HG02759 (cell line): ENCODE data around the gene HOXA10.
A peak's percentile ranks its signal among the peaks of the same experiment; 100 is the strongest.

Experiments
- ATAC-seq: cut with Tn5 transposase; IDR thresholded peaks from one replicate; pipeline ENCODE4 v1.9.1; 2021; ENCODE audit warnings: mild to moderate bottlenecking, moderate library complexity; ENCODE audit not compliant: unreplicated experiment

HOXA10 gene

DNA sequence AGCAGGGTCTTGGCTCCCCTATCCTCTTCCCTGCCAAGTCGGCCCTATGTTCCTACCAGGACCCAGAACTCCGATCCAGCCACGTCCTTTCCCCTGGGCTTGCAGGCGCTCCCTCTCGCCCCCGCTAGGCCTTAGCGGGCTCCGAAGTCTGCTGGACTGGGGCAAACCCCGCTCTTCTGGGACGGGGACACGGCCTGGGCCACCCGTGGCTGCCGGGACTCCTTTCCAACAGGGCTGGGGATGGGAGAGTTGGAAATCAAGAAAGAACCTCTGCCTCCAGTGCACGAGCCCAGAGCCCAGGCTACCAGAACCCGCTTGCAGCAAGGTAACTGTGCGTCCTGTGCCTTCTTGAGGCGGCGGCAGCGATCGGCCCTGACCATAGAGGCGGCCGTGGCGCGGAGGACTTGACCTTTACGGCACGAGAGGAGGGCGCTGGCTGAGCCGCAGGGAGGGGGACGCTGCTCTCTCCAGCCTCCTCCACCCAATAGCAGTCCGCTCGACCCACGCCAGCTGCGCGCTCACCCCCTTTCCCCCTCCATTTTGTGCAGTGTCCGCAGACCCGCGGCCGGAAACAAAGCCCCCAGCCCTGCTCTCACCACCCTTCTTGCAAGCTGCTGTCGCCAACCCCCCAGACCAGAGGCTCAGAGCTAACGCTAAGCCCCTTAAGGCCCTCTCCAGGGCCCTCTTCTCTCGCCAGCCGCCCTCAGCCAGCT lies 17.9 kb upstream of the HOXA10 start:
- no peak for ATAC-seq

DNA sequence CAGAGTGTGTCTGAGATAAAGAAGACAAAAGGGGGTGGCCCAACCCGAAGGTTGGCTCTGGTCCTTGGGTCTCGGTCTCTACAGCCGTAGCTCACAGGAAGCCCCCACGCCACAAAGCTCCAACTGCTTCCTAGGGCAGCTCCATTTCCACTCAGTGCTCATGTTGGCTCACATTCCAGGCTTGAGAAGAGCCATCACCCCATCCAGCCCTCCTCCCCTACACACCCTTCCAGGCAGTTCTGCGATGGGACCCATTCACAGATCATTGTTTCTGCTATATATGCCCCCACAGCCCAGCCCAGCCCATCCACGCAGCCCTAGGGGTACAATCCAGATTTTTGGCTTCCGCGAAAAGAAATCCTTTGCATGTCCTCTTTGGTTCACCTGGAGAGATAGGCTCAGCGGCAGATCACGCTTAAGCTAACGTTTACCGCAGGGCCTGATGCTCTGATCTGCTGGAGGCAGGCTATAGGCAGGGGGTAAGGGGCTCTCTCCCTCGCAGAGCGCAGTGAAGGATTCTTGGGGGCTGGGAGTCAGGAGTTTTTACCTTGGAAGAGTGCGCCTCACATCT lies 17.1 kb upstream of the HOXA10 start:
- ATAC-seq, result no peak

- ATAC-seq, result no peak
These were observed 16.1 kb upstream of the HOXA10 start for GRCh38 chr7:27189997-27190748.

DNA sequence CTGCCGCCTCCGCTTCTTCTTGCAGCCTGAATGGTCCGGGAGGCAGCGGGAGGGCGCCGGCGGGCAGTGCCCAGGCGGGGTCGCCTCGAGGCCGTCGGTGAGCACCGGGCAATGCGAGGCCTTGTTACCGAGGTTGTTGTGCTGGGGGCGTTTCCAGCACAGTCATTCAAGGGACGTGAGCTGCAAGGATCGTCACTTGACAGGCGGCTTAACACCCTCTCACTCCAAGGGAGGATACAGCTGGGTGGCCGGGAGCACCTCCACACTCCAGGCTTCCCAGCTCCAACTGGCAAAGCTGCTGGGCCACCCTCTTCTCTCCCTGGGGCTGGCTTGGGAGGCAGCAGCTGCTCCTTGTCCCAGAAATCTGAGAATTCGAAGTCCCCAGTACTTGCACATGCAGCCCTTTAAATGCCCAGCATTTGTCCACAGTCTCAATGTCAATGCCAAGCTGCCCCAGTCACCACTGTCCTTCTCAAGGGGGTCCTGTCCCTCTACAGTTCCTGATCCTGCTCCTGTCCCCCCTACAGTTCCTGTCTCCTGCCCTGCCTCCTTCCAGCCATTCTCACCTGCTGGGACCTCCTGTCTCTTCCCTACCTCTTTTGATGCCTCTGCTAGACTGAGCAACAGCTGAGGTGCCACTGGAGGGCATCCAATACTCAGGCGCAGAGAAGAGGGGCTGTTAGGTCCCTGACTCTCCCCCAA lies 15.3 kb upstream of the HOXA10 start:
- ATAC-seq, result no peak

- no peak for ATAC-seq
These were observed 14.5 kb upstream of the HOXA10 start for GRCh38 chr7:27188386-27189294.

DNA sequence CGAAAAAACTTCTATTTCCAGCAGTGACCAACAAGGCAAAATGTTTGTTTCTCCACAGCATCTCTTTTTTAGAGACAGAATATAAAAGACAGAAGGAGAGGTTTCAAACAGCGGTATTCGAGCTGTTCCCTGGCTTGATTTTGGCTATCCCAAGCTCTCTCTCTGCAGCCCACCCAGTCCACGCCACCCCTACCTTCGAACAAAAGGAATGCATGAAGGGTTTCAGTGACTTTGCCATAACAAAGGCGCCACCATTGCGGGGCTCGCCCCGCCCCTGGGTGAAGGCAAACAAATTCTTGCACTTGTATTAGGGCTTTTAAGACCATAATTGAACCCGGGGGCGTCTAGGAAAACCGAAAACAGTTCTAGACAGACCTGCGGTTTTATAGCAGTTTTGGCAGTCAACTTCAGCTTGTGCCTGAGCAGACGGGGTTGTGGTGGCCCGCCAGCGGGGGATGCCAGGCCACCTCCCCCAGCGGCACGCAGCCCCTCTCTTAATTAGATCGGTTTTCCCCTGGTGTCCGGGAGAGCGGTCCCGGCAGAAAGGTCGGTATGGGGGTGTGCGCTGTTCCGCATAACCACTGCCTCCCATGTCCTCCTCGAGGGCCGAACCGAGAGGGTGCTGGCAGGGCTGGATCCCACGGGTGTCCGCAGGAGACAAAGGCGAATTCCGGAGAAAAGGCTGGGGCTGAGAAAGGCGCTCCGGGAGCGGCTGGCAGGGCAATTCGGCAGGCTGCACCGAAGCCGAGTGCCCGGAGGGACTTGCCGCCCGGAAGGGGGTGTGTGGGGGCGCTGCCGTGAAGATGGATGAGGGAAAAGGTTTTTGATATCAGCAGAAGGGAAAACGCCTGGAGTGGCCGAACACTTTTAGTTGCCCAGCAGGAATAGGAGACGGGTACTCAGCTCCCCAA lies 13.6 kb upstream of the HOXA10 start:
- ATAC-seq, result no peak

DNA sequence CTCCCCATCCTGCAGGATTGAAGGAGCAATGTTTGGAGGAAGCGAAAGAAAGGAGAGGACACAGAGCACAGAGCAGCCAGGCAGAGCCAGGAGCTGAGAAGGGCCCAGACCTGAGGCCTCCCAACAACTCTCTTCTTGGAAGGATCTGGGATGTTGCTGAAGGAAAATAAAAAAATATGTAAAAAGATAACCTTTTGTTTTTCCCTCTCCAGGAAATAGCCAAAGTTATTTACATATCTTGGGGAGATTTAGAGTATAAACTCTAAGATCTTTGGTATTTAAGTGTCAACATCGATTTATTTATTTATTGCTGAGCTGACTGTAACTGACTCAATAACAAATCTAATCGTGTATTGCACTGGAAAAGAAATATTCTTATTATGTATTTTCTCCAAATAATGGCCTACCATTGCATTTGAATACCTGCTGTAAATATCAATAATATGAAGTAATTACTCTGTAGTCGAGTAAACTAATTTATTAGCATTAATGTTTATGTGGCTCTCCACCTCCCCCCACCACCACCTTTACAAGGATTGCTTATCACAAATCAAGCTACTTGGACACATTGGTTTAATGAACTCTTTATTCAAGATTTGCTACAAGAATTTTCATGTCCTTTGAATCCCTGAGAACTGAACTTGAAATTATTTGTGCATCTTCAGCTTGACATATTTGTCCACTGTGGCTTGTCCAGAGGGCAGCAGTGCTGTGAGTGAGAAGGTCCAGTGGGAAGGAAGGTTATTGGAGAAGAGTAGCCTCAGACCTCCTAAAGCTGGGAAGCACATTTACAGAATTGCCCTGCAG lies 12.8 kb upstream of the HOXA10 start:
- ATAC-seq, result no peak

- ATAC-seq, result no peak
These were observed 11.9 kb upstream of the HOXA10 start for GRCh38 chr7:27185854-27186667.

DNA sequence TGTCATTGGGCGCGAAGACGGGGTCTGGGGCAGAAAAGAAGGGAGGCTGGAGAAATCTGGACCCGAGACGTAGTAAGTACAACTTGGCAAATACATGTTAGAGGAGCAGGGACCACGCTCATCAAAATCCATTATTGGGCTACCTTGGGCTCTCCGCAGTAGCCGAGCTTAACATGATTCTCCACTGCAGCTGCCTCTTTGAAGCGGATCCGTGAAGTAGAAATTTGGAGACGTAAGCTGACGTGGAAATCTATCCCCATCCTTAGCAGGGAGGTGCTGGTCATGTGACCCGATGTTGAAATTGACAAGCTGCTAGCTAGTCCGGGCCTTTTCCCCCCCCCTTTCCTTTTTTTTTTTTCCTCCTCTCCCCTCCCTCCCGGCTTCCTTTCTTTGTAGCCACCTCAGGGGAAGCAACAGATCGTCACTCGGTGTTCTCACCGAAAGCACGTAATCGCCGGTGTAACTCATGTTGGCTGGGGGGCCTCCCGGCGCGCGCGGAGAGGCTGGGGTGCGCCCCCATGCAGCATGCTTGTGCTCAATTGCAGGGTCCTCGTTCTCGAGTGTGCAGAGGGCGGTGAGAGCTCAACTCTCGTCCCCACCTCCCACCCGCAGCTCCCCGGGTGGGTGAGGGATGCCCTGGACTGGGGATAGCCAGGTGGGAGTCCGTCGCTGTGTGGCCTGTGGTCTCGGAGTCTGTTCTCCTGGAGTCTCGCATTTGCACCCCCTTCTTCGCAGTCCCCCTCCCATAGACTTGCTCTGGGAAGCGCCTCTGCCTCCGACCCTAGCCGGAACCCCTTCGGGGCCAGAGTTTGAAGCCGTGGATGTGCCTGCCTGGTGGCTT lies 11.1 kb upstream of the HOXA10 start, which contains the start of gene HOXA11:
TSS of gene HOXA11 (minus strand) at position 220 of the 841 bp plus-strand sequence. CDS start at position 132, 88 bp downstream.
- ATAC-seq, result no peak

DNA sequence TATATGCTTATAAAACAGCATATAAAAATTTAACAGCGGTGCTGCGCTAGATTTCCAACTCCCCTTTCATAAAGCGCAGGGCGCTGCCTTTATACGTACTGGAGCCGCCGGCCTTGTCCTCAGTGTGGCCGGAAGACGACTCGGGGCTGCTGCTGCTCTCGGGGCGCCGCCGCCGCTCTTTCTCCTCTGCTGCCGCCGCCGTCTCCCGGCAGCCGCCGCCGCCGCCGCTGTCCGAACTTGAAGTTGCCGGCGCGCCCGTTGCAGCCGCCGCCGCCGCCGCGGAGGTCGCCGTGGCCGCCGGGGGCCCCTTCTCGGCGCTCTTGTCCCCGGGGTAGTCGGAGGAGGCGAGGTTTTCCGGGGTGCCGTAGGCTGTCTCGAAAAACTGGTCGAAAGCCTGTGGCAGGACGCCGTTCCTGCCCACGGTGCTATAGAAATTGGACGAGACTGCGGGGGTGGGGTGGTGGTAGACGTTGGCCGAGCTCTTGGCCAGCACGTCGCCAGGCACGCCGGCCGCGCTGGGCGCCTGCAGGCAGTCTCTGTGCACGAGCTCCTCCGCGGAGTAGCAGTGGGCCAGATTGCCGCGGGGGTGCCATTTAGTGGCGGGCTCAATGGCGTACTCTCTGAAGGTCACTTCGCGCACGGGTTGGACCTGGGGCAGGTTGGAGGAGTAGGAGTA lies 10.4 kb upstream of the HOXA10 start:
- peak; percentile 48 for ATAC-seq

DNA sequence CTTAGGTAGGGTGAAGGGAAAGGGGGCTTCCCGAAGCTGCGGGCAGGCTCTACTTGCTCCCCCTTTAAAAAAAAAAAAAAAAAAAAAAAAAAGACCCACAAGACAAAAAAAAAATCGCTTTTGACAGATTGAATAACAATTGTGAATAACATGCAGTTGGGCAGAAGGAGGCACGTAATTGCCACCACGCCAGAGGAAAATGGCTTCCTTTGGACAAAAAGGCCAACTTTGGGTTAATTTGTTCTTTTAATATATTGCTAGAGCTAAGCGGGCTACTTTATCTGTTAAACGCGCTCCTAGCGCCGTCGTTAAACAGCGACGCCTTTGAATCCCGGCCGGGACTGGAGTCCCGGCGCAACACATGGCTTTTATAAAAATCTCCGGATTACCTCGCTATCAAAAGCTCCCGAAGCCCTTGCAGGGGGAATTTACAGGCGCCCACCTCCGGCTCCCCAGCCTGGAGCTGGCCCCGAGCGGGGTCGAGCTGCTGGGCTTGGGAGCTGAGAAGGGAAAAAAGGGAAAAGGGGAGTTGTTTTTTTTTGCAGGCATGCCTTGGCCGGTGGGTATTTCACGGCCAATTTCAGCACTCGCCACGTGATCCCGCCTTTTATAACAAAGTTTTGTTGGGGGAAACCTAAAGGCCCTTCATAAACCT lies 9.7 kb upstream of the HOXA10 start:
- ATAC-seq, result no peak

DNA sequence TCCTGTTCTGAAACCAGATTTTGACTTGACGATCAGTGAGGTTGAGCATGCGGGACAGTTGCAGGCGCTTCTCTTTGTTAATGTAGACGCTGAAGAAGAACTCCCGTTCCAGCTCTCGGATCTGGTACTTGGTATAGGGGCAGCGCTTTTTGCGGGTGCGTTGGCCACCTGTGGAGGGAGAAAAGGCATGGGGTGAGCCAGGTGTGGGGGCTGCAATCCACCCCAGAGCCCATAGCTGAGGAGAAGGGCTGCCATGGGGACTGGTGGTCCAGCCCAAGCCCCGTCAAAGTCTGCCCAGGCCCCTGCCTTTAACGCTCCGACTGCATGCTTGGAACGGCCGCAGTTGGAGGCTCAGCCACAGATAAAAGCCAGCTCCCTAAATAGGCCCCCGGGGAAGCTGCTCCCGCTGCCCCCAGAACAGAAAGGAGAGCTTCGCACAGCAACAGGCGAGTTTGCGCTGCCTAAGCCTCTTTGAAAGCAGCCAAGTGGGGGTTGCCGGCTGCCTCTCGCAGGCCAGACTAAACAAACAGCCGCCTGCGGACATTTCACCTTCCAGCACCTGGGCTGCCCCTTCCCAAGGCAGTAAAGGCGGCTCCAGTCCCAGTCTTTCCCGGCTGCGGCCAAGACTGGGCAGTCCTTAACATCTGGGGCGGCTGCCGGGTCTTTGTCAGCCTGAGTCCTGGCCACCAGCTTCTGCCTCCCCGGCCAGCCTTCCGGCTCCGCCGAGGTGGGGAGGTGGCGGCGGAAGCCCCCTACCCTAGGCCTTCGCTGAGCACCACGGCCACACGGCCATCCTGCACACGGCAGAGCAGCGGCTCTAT lies 9.0 kb upstream of the HOXA10 start:
- ATAC-seq, result no peak

DNA sequence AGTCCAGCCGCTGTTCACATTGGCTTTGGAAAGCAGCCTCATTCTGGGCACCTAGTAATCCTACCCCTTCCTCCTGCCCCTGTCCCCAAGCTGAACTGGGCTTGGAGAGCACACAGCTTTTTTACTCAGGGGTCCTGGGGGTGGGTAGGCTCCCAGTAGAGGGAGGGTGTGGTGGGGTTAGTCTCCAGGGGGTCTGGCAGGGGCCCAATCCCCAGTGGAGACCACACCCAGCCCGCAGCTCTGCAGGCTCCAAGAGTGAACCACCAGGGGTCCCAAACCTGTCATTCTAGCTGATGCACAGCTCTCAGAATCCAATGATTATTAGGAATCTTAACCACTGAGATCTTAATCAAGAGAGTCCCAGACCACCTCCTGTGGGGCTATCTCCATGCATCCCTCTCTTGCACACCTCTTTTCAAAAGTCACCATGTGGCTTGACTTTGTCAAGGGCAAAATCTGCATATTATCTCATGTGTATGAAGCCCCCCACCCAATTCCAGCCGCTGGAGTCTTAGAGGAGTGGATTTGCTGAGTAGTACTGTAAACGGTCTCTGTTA lies 8.2 kb upstream of the HOXA10 start:
- ATAC-seq, result no peak

- no peak for ATAC-seq
These were observed 7.7 kb upstream of the HOXA10 start for GRCh38 chr7:27181795-27182275.
